ENCODE results near the gene TANC1. TPM values are rescaled to one million over a fixed set of nuclear protein-coding genes. Genes with fewer than 3 reads are reported as not detected.

Gene TANC1
- total RNA-seq, 1 experiment from 2014 or later, result 21.1 TPM

- H3K27me3 ChIP-seq (replicated peaks; ENCODE audit: control insufficient read depth, insufficient read depth, low read length), result no peaks in the 10 kb centered on the region
- no peak overlapping the region for H3K27ac Mint-ChIP-seq (ENCODE audit: unreplicated experiment)
- no peaks in the 10 kb centered on the region for H3K27me3 Mint-ChIP-seq (ENCODE audit: insufficient read depth, unreplicated experiment)
- intact Hi-C loops (cut with micrococcal nuclease; ENCODE audit: unreplicated experiment), result no loop called here
- DNase-seq, result no peak
- ChIA-PET POLR2A (no interaction called here), CTCF (interaction anchor here (1.3 kb wide), 1 partner anchor 32 kb away, joined by 4 read pairs; no protein-coding TSS in a partner anchor)
- peaks cover 16% of the 10 kb centered on the region for H3K36me3 Mint-ChIP-seq (ENCODE audit: insufficient read depth, unreplicated experiment)
- no peaks in the 10 kb centered on the region for H3K9me3 Mint-ChIP-seq (ENCODE audit: unreplicated experiment)
- H3K4me1 ChIP-seq, result peaks cover 43% of the 10 kb centered on the region
- no peak for TF ChIP-seq CTCF (IDR thresholded peaks at IDR 0.05; ENCODE audit: insufficient read depth in 1 of 2, low read depth in 1 of 2, low read length in 1 of 2, severe bottlenecking in 1 of 2, unreplicated experiment in 1 of 2)
- no peak overlapping the region for H3K4me3 Mint-ChIP-seq (ENCODE audit: unreplicated experiment)
- no peaks in the 10 kb centered on the region for H3K36me3 ChIP-seq (ENCODE audit: control insufficient read depth, insufficient read depth, low read length)
- no peak overlapping the region for H3K4me3 ChIP-seq (ENCODE audit: low read depth, low read length)
- no peaks in the 10 kb centered on the region for H3K9me3 ChIP-seq
- H3K4me1 Mint-ChIP-seq (ENCODE audit: low read depth, unreplicated experiment), result peaks cover 23% of the 10 kb centered on the region
- no TSS peak for BruUV-seq (replicated peaks)
These were observed 31.0 kb downstream of the TANC1 start for GRCh38 chr2:158999458-158999857.

- intact Hi-C loops (cut with micrococcal nuclease; ENCODE audit: unreplicated experiment), result no loop called here
- no peaks in the 10 kb centered on the region for H3K9me3 Mint-ChIP-seq (ENCODE audit: unreplicated experiment)
- no peak for DNase-seq
- no peak for TF ChIP-seq CTCF (IDR thresholded peaks at IDR 0.05; ENCODE audit: insufficient read depth in 1 of 2, low read depth in 1 of 2, low read length in 1 of 2, severe bottlenecking in 1 of 2, unreplicated experiment in 1 of 2)
- H3K36me3 Mint-ChIP-seq (ENCODE audit: insufficient read depth, unreplicated experiment), result peaks cover 22% of the 10 kb centered on the region
- BruUV-seq (replicated peaks), result no TSS peak
- Histone ChIP-seq H3K4me3 (ENCODE audit: low read depth, low read length) (no peak overlapping the region), H3K9me3 (peaks cover 6% of the 10 kb centered on the region; the same call in 1 of the 2 replicates), H3K27me3 (replicated peaks; ENCODE audit: control insufficient read depth, insufficient read depth, low read length) (no peaks in the 10 kb centered on the region), H3K36me3 (ENCODE audit: control insufficient read depth, insufficient read depth, low read length) (no peaks in the 10 kb centered on the region; the same call in 1 of the 2 replicates), H3K4me1 (peaks cover 37% of the 10 kb centered on the region)
- H3K4me1 Mint-ChIP-seq (ENCODE audit: low read depth, unreplicated experiment), result peaks cover 16% of the 10 kb centered on the region
- POLR2A ChIA-PET, result no interaction called here
- no peaks in the 10 kb centered on the region for H3K27me3 Mint-ChIP-seq (ENCODE audit: insufficient read depth, unreplicated experiment)
- CTCF ChIA-PET, result no interaction called here
- H3K27ac Mint-ChIP-seq (ENCODE audit: unreplicated experiment), result no peak overlapping the region
- H3K4me3 Mint-ChIP-seq (ENCODE audit: unreplicated experiment), result no peak overlapping the region
These were observed 31.6 kb downstream of the TANC1 start for GRCh38 chr2:159000072-159000471.

GRCh38 chr2:159002462-159003111 lies 34.1 kb downstream of the TANC1 start:
- Histone ChIP-seq H3K27me3 (replicated peaks; ENCODE audit: control insufficient read depth, insufficient read depth, low read length) (no peaks in the 10 kb centered on the region), H3K36me3 (ENCODE audit: control insufficient read depth, insufficient read depth, low read length) (no peaks in the 10 kb centered on the region; the same call in 1 of the 2 replicates), H3K4me1 (peaks cover 12% of the 10 kb centered on the region), H3K4me3 (ENCODE audit: low read depth, low read length) (no peak overlapping the region), H3K9me3 (peaks cover 8% of the 10 kb centered on the region; the same call in 1 of the 2 replicates)
- intact Hi-C loops (cut with micrococcal nuclease; ENCODE audit: unreplicated experiment), result no loop called here
- H3K9me3 Mint-ChIP-seq (ENCODE audit: unreplicated experiment), result no peaks in the 10 kb centered on the region
- ChIA-PET POLR2A (no interaction called here), CTCF (no interaction called here)
- H3K4me1 Mint-ChIP-seq (ENCODE audit: low read depth, unreplicated experiment), result no peaks in the 10 kb centered on the region
- peaks cover 28% of the 10 kb centered on the region for H3K36me3 Mint-ChIP-seq (ENCODE audit: insufficient read depth, unreplicated experiment)
- TF ChIP-seq CTCF (IDR thresholded peaks at IDR 0.05; ENCODE audit: insufficient read depth in 1 of 2, low read depth in 1 of 2, low read length in 1 of 2, severe bottlenecking in 1 of 2, unreplicated experiment in 1 of 2), result no peak
- no TSS peak for BruUV-seq (replicated peaks)
- H3K27me3 Mint-ChIP-seq (ENCODE audit: insufficient read depth, unreplicated experiment), result no peaks in the 10 kb centered on the region
- no peak overlapping the region for H3K4me3 Mint-ChIP-seq (ENCODE audit: unreplicated experiment)
- DNase-seq, result no peak
- no peak overlapping the region for H3K27ac Mint-ChIP-seq (ENCODE audit: unreplicated experiment)

Data from Caco-2 (cell line).